H1 (cell line): ENCODE data around the gene AIMP1. TPM values are rescaled to one million over a fixed set of nuclear protein-coding genes. Genes with fewer than 3 reads are reported as not detected.

Source experiments
- ASH2L ChIP-seq: fragments of 200-600, 300-600 bp; sonication (generic); IDR thresholded peaks from one replicate; pipeline ENCODE4 v1.7.1; 2017; ENCODE audit warnings: low read length
- CHD7 ChIP-seq: fragments of 300-600 bp; sonication (generic); IDR thresholded peaks from 2 replicates; pipeline ENCODE4 v1.7.1; 2012; ENCODE audit warnings: low read length, moderate library complexity, mild to moderate bottlenecking, inconsistent platforms; ENCODE audit not compliant: insufficient replicate concordance
- EZH2 ChIP-seq: fragments of 200-600 bp; sonication (generic); IDR thresholded peaks from 2 replicates; pipeline ENCODE4 v1.7.1; 2012; ENCODE audit warnings: low read depth, mild to moderate bottlenecking, moderate library complexity, low read length, inconsistent platforms; ENCODE audit not compliant: severe bottlenecking
- FOSL1 ChIP-seq: IDR thresholded peaks from 2 replicates; pipeline ENCODE4 v1.6.1; 2011; ENCODE audit warnings: mild to moderate bottlenecking, low read depth, low read length, moderate library complexity; ENCODE audit not compliant: insufficient read depth
- JUND ChIP-seq: IDR thresholded peaks from 2 replicates; pipeline ENCODE4 v1.6.1; 2011; ENCODE audit warnings: mild to moderate bottlenecking, improper control_type of control experiment, low read length
- KDM4A ChIP-seq: IDR thresholded peaks from one replicate; pipeline ENCODE4 v1.7.1; 2012; ENCODE audit warnings: low read depth, mild to moderate bottlenecking, moderate library complexity, low read length, inconsistent platforms; ENCODE audit not compliant: severe bottlenecking
- NANOG ChIP-seq: IDR thresholded peaks from 2 replicates; pipeline ENCODE4 v1.6.1; 2011; ENCODE audit warnings: low read length, low read depth, mild to moderate bottlenecking, inconsistent platforms; ENCODE audit not compliant: insufficient read depth, poor library complexity, severe bottlenecking
- POLR2A ChIP-seq, 2 experiments: IDR thresholded peaks; 1 replicate in 1 of 2; 2 replicates in 1 of 2; pipeline ENCODE4 v1.6.1; 2011; ENCODE audit warnings: low read depth in 2 of 2, low read length in 2 of 2, mild to moderate bottlenecking in 2 of 2; ENCODE audit errors: control extremely low read depth in 1 of 2
- RXRA ChIP-seq: IDR thresholded peaks from 2 replicates; pipeline ENCODE4 v1.6.1; 2011; ENCODE audit warnings: low read depth, mild to moderate bottlenecking, low read length, moderate library complexity; ENCODE audit not compliant: insufficient read depth
- SIX5 ChIP-seq: IDR thresholded peaks from 2 replicates; pipeline ENCODE4 v1.6.1; 2011; ENCODE audit warnings: mild to moderate bottlenecking, low read depth, low read length
- SP2 ChIP-seq: IDR thresholded peaks from 2 replicates; pipeline ENCODE4 v1.6.1; 2012; ENCODE audit warnings: mild to moderate bottlenecking, low read length, inconsistent platforms
- TBP ChIP-seq: IDR thresholded peaks from 2 replicates; pipeline ENCODE4 v1.6.1; 2011; ENCODE audit warnings: low read depth, low read length, improper control_type of control experiment
- TCF12 ChIP-seq: IDR thresholded peaks from 2 replicates; pipeline ENCODE4 v1.6.1; 2011; ENCODE audit warnings: low read depth, mild to moderate bottlenecking, low read length
- polyA plus RNA-seq, 7 experiments: library from polyadenylated mRNA; depleted of rRNA in 3 of 7; stranded (reverse) in 5 of 7; unstranded in 2 of 7; fragments of >200 nt in 5 of 7; fragments of 200-250 nt in 2 of 7; gene quantifications; 1 replicate in 5 of 7; 2 replicates in 1 of 7; 4 replicates in 1 of 7; pipeline versions ENCODE4 v1.2.1 to v1.2.3, GENCODE V29; 2011 to 2013; ENCODE audit warnings: missing spikeins in 2 of 7, mixed read lengths in 2 of 7
- total RNA-seq: library from RNA; stranded (reverse); fragmentation: NEBNext Ultra II Directional; extraction: Animal tissue kit (Norgen Biotek cat#: 25700); gene quantifications from 2 replicates; pipeline ENCODE4 v1.2.1, GENCODE V29; 2021

Gene AIMP1
- total and polyA plus RNA-seq, 2 of the 8 experiments (the other 6 are each of a cell fraction or from before 2014, with no cell fraction given), result 7.9 to 54.6 TPM

- TF ChIP-seq CHD7, result no peak
- no peak for TF ChIP-seq ASH2L
- TF ChIP-seq TCF12, result no peak
- no peak for TF ChIP-seq JUND
- no peak for TF ChIP-seq POLR2A (IDR thresholded peaks at IDR 0.05; ENCODE audit: control extremely low read depth in 1 of 2, low read depth in 2 of 2, low read length in 2 of 2)
- TF ChIP-seq RXRA, result no peak
- TF ChIP-seq KDM4A, result no peak
- no peak for TF ChIP-seq FOSL1
- TF ChIP-seq NANOG, result no peak
- TF ChIP-seq EZH2, result no peak
- no peak for TF ChIP-seq SP2
- no peak for TF ChIP-seq TBP
- TF ChIP-seq SIX5, result no peak
These were observed 9.8 kb upstream of the AIMP1 start (continued) for GRCh38 chr4:106306561-106306960.
